ENCODE measurements around the gene LPP. TPM values are rescaled to one million over a fixed set of nuclear protein-coding genes. Genes with fewer than 3 reads are reported as not detected.

Gene LPP
- total and polyA plus RNA-seq, 2 of the 13 experiments (the other 11 are each of a cell fraction or from before 2014, with no cell fraction given) = 19.2 to 29.9 TPM

DNA sequence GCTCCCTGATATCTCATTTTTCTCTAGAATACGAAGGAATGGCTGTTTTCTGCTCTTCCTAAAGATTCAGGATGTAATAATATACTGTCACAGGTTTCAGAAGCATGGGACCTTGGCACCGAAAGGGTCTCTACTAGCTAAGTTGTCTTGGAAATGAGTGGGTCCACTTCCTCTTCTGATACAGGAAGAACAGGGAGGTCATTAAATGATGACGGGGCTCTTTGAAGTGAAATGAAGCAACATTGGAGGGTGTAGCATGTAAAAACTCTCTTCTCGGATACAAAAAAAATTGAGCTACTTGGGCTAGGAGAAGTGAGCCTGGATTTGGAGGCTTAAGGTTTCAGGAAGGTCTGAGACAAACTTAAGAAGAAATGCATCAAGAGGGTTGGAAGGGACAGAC lies 668.0 kb downstream of the LPP start (continued):
- no peak for TF ChIP-seq ZNF30 (CRISPR knock-in tag; IDR thresholded peaks at IDR 0.05)
- no peak for TF ChIP-seq SATB2 (CRISPR knock-in tag; IDR thresholded peaks at IDR 0.05)
- TF ChIP-seq ZNF296 (CRISPR knock-in tag; conservative IDR thresholded peaks at IDR 0.05) = no peak

DNA sequence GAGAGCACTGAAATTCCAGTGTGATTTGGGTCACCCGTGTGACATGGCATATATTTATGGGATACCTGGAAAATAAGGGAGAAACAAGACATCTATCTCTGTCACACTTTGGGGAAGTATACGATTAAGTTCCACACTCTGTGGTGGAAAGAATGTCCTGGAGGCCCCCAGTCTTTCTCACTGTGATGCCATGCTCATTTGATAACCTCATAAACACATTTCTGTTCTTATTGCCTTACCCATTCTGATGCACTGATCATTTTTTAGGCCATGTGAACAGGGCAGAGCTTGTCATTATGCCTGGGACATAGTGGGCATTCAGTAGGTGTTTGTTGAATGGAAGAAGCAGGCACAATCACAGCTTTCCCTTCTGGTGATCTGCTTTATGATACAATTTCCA lies 668.5 kb downstream of the LPP start:
- ChIA-PET POLR2A (no interaction called here), CTCF (ENCODE audit: low intra/inter-chr PET ratio, low total read pairs) (no interaction called here)
- Histone ChIP-seq H3K36me3 (replicated peaks in 1 of 2; ENCODE audit: control insufficient read depth in 1 of 2, insufficient read depth in 2 of 2, low read length in 2 of 2) (no peaks in the 10 kb centered on the region), H3K27me3 (ENCODE audit: control insufficient read depth in 1 of 2, insufficient read depth in 2 of 2, low read length in 2 of 2) (no peaks in the 10 kb centered on the region), H3K79me2 (ENCODE audit: insufficient read depth, low read length) (no peaks in the 10 kb centered on the region), H4K20me1 (ENCODE audit: insufficient read depth, low read length) (no peaks in the 10 kb centered on the region), H2AFZ (ENCODE audit: low read length) (no peak overlapping the region), H3K27ac (ENCODE audit: extremely low read length, insufficient read depth, low read length) (no peak overlapping the region), H3K4me2 (ENCODE audit: low read depth, low read length) (no peak overlapping the region), H3K9ac (ENCODE audit: insufficient read depth, low read depth, low read length) (no peak overlapping the region), H3K4me3 (replicated peaks in 1 of 3; ENCODE audit: insufficient read depth in 1 of 3, low read depth in 2 of 3, low read length in 3 of 3) (no peak overlapping the region), H3K9me3 (ENCODE audit: low read length) (no peaks in the 10 kb centered on the region), H3K4me1 (ENCODE audit: insufficient read depth, low read length) (peaks cover 14% of the 10 kb centered on the region)
- DNase-seq (ENCODE audit: low spot score) (no peak), FAIRE-seq (no peak), ATAC-seq (no peak)
- TF ChIP-seq ELF3 (CRISPR knock-in tag; IDR thresholded peaks at IDR 0.05) (no peak), MTA1 (CRISPR knock-in tag; IDR thresholded peaks at IDR 0.05; ENCODE audit: borderline replicate concordance) (no peak), ESRRA (CRISPR knock-in tag; IDR thresholded peaks at IDR 0.05; ENCODE audit: low read depth) (no peak), ZNF367 (CRISPR knock-in tag; IDR thresholded peaks at IDR 0.05; ENCODE audit: borderline replicate concordance) (no peak), SMAD1 (CRISPR knock-in tag; IDR thresholded peaks at IDR 0.05; ENCODE audit: borderline replicate concordance, low read depth) (no peak), ZZZ3 (CRISPR knock-in tag; IDR thresholded peaks at IDR 0.05; ENCODE audit: borderline replicate concordance) (no peak), NFATC3 (CRISPR knock-in tag; IDR thresholded peaks at IDR 0.05) (no peak), SP140L (CRISPR knock-in tag; IDR thresholded peaks at IDR 0.05; ENCODE audit: borderline replicate concordance) (no peak), KDM5B (CRISPR knock-in tag; IDR thresholded peaks at IDR 0.05; ENCODE audit: borderline replicate concordance) (no peak), ZFP36L2 (CRISPR knock-in tag; IDR thresholded peaks at IDR 0.05) (no peak), EZH2 (conservative IDR thresholded peaks at IDR 0.05; ENCODE audit: low read depth, low read length) (no peak), SMAD3 (CRISPR knock-in tag; IDR thresholded peaks at IDR 0.05) (no peak), DMAP1 (CRISPR knock-in tag; IDR thresholded peaks at IDR 0.05) (no peak), ZNF44 (CRISPR knock-in tag; IDR thresholded peaks at IDR 0.05) (no peak), LCORL (IDR thresholded peaks at IDR 0.05) (no peak), LCORL (CRISPR knock-in tag; IDR thresholded peaks at IDR 0.05) (no peak)
- TF ChIP-seq, protein P1, sequence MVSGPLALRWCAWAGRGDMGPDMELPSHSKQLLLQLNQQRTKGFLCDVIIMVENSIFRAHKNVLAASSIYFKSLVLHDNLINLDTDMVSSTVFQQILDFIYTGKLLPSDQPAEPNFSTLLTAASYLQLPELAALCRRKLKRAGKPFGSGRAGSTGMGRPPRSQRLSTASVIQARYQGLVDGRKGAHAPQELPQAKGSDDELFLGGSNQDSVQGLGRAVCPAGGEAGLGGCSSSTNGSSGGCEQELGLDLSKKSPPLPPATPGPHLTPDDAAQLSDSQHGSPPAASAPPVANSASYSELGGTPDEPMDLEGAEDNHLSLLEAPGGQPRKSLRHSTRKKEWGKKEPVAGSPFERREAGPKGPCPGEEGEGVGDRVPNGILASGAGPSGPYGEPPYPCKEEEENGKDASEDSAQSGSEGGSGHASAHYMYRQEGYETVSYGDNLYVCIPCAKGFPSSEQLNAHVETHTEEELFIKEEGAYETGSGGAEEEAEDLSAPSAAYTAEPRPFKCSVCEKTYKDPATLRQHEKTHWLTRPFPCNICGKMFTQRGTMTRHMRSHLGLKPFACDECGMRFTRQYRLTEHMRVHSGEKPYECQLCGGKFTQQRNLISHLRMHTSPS (CRISPR knock-in tag; IDR thresholded peaks at IDR 0.05; ENCODE audit: low read depth) = no peak
- TF ChIP-seq, protein P2, sequence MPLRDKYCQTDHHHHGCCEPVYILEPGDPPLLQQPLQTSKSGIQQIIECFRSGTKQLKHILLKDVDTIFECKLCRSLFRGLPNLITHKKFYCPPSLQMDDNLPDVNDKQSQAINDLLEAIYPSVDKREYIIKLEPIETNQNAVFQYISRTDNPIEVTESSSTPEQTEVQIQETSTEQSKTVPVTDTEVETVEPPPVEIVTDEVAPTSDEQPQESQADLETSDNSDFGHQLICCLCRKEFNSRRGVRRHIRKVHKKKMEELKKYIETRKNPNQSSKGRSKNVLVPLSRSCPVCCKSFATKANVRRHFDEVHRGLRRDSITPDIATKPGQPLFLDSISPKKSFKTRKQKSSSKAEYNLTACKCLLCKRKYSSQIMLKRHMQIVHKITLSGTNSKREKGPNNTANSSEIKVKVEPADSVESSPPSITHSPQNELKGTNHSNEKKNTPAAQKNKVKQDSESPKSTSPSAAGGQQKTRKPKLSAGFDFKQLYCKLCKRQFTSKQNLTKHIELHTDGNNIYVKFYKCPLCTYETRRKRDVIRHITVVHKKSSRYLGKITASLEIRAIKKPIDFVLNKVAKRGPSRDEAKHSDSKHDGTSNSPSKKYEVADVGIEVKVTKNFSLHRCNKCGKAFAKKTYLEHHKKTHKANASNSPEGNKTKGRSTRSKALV (CRISPR knock-in tag; IDR thresholded peaks at IDR 0.05) = no peak
- TF ChIP-seq, protein P3, sequence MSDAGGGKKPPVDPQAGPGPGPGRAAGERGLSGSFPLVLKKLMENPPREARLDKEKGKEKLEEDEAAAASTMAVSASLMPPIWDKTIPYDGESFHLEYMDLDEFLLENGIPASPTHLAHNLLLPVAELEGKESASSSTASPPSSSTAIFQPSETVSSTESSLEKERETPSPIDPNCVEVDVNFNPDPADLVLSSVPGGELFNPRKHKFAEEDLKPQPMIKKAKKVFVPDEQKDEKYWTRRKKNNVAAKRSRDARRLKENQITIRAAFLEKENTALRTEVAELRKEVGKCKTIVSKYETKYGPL (CRISPR knock-in tag; IDR thresholded peaks at IDR 0.05) = no peak
- in situ Hi-C loops (cut with HindIII; ENCODE audit: extremely low pct_ligation_motif_present, low pct_unique_long_range_greater_than_20kb) (no loop called here), intact Hi-C loops (cut with micrococcal nuclease; ENCODE audit: unreplicated experiment) (no loop called here)
- BruUV-seq (replicated peaks) = no TSS peak
- 96% methylated on average over 2 of the region's 2 CpGs for WGBS (ENCODE audit: low lambda C conversion rate)
